Activated B cell treated with CpG ODN at 0.5 μM for 24 hours (primary cell): ENCODE measurements around the gene ABCA1. TPM values are rescaled to one million over a fixed set of nuclear protein-coding genes. Genes with fewer than 3 reads are reported as not detected.
"Not testable (repeated sequence)": the region's sequence is repeated elsewhere in the genome, so short reads cannot be mapped to it uniquely, and the experiment has no call there.

ENCODE experiments used
- ATAC-seq: fragments of 200-7000 bp; cut with Tn5 transposase; one replicate; pipeline ENCODE4 v1.10.0; 2021; ENCODE audit warnings: low read depth, mild to moderate bottlenecking, moderate library complexity
- CTCF ChIA-PET: fragments of 350-600 bp; sonication (Branson Sonifier 250); formaldehyde crosslinking; loops from one replicate; lab custom pipeline; 2021; ENCODE audit warnings: antibody characterized with exemption; lab: Charles Lee
- POLR2A ChIA-PET: fragments of 350-600 bp; sonication (Branson Sonifier 250); formaldehyde crosslinking; loops from one replicate; lab custom pipeline; 2021; ENCODE audit warnings: antibody characterized with exemption; lab: Charles Lee
- DNase-seq: peaks from one replicate; pipeline ENCODE4 v3.0.0; 2022
- H3K27ac Mint-ChIP-seq: one replicate; pipeline ENCODE4 v1.8.0; 2020; ENCODE audit warnings: mixed read lengths
- H3K27me3 Mint-ChIP-seq: one replicate; pipeline ENCODE4 v1.8.0; 2021; ENCODE audit warnings: mixed read lengths
- H3K36me3 Mint-ChIP-seq: one replicate; pipeline ENCODE4 v1.8.0; 2021; ENCODE audit warnings: low read depth, mixed read lengths
- H3K4me1 Mint-ChIP-seq: one replicate; pipeline ENCODE4 v1.8.0; 2021; ENCODE audit warnings: mixed read lengths
- H3K4me3 Mint-ChIP-seq: one replicate; pipeline ENCODE4 v1.8.0; 2020; ENCODE audit warnings: mild to moderate bottlenecking, mixed read lengths
- H3K9me3 Mint-ChIP-seq: one replicate; pipeline ENCODE4 v1.8.0; 2020; ENCODE audit warnings: mixed read lengths
- CTCF ChIP-seq: fragments of 200-600 bp; IDR thresholded peaks from one replicate; pipeline ENCODE4 v1.8.0; 2022; ENCODE audit warnings: antibody characterized with exemption, mild to moderate bottlenecking
- intact Hi-C: fragments of 100-400 bp; cut with micrococcal nuclease; formaldehyde crosslinking; loops from one replicate; pipeline ENCODE4 v1.15.1; 2024
- total RNA-seq: library from RNA; stranded (reverse); gene quantifications from 2 replicates; pipeline ENCODE4 v1.2.3, GENCODE V29; 2022

Gene ABCA1
- total RNA-seq, 1 donor from 2014 or later, result 2.3 TPM

DNA sequence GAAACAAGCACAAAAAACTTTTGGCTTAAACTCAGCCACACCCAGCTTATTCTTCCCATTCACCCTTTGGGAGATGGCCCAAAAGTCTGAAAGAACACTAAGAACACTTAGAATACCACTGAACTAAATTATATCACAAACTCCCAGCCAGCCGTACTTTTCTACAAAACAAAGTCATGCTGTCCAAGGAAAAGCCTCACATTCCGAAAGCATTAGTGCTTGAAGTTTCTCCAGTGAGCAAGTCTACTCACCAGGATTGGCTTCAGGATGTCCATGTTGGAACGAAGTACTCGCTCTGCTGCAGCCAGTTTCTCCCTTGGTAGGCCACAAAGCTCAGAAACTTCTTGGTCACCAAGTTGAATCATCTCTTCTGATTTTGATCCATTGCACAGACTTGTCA is 69.7 kb downstream of the ABCA1 start:
- peaks cover 36% of the 10 kb centered on the region for H3K4me1 Mint-ChIP-seq
- H3K4me3 Mint-ChIP-seq, result no peak overlapping the region
- TF ChIP-seq CTCF, result no peak
- H3K27me3 Mint-ChIP-seq, result no peaks in the 10 kb centered on the region
- intact Hi-C loops, result no loop called here
- ATAC-seq (no peak), DNase-seq (no peak)
- no peaks in the 10 kb centered on the region for H3K9me3 Mint-ChIP-seq
- CTCF ChIA-PET, result no interaction called here
- no peak overlapping the region for H3K27ac Mint-ChIP-seq
- H3K36me3 Mint-ChIP-seq, result peaks cover 61% of the 10 kb centered on the region
- POLR2A ChIA-PET, result no interaction called here

- DNase-seq (no peak), ATAC-seq (no peak)
- POLR2A ChIA-PET, result interaction anchor here (0.6 kb wide), 1 partner anchor 254 kb away, joined by 3 read pairs; no protein-coding TSS in a partner anchor
- intact Hi-C loops, result no loop called here
- H3K36me3 Mint-ChIP-seq, result peaks cover 74% of the 10 kb centered on the region
- no peak overlapping the region for H3K27ac Mint-ChIP-seq
- peaks cover 27% of the 10 kb centered on the region for H3K4me1 Mint-ChIP-seq
- no peak for TF ChIP-seq CTCF
- H3K4me3 Mint-ChIP-seq, result no peak overlapping the region
- H3K9me3 Mint-ChIP-seq, result no peaks in the 10 kb centered on the region
- H3K27me3 Mint-ChIP-seq, result no peaks in the 10 kb centered on the region
- CTCF ChIA-PET, result no interaction called here
Measured at GRCh38 chr9:104856413-104856941, 71.5 kb downstream of the ABCA1 start.

DNA sequence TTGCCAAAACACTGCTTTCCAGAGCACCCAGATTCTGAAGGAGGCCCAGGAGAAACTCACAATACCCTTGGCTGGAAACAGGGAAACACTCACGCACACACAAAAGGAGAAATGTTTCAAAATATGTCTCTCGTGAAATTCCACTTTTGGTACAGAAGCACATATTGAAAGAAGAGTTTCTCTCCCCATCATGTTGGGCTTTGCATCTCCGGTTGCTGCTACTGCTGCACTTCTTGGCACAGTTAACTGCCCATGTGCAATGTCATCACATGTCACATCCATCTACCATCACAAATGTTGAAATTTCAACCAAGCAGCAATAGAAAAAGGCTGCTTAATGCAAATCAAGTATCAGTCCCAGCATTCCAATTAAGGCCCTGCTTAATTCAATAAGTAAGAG is 72.1 kb downstream of the ABCA1 start:
- Mint-ChIP-seq H3K4me1 (peaks cover 20% of the 10 kb centered on the region), H3K27me3 (no peaks in the 10 kb centered on the region), H3K27ac (no peak overlapping the region), H3K4me3 (no peak overlapping the region), H3K36me3 (peaks cover 76% of the 10 kb centered on the region), H3K9me3 (no peaks in the 10 kb centered on the region)
- intact Hi-C loops, result no loop called here
- CTCF ChIA-PET, result no interaction called here
- POLR2A ChIA-PET, result no interaction called here
- ATAC-seq (no peak), DNase-seq (no peak)
- no peak for TF ChIP-seq CTCF

DNA sequence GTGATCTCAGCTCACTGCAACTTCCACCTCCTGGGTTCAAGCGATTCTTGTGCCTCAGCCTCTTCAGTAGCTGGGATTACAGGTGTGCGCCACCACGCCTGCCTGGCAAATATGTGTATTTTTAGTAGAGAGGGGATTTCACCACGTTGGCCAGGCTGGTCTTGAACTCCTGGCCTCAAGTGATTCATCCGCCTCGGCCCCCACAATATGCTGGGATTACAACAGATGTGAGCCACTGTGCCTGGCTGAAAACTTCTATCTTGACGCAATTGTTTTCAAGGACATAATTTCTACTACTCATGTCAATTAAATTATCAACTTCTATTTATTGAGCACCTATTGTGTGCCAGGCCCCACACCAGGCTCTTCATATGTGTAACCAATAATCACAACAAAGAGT is 72.7 kb downstream of the ABCA1 start:
- ATAC-seq, intact Hi-C loops, H3K27me3 Mint-ChIP-seq, H3K27ac Mint-ChIP-seq, CTCF ChIA-PET, DNase-seq, POLR2A ChIA-PET, H3K4me3 Mint-ChIP-seq, H3K9me3 Mint-ChIP-seq: not testable (repeated sequence)
- H3K36me3 Mint-ChIP-seq, result peaks cover 76% of the 10 kb centered on the region
- peaks cover 15% of the 10 kb centered on the region for H3K4me1 Mint-ChIP-seq

- ChIA-PET CTCF (interaction anchor here (1.9 kb wide), 1 partner anchor 8 kb away, joined by 6 read pairs; no protein-coding TSS in a partner anchor), POLR2A (no interaction called here)
- H3K36me3 Mint-ChIP-seq, result peaks cover 77% of the 10 kb centered on the region
- no peak for DNase-seq
- H3K27ac Mint-ChIP-seq, result no peak overlapping the region
- no peaks in the 10 kb centered on the region for H3K27me3 Mint-ChIP-seq
- no peaks in the 10 kb centered on the region for H3K9me3 Mint-ChIP-seq
- H3K4me1 Mint-ChIP-seq, result peaks cover 8% of the 10 kb centered on the region
- intact Hi-C loops, result no loop called here
- no peak for TF ChIP-seq CTCF
- no peak overlapping the region for H3K4me3 Mint-ChIP-seq
- no peak for ATAC-seq
Measured at GRCh38 chr9:104854613-104855012, 73.3 kb downstream of the ABCA1 start.

DNA sequence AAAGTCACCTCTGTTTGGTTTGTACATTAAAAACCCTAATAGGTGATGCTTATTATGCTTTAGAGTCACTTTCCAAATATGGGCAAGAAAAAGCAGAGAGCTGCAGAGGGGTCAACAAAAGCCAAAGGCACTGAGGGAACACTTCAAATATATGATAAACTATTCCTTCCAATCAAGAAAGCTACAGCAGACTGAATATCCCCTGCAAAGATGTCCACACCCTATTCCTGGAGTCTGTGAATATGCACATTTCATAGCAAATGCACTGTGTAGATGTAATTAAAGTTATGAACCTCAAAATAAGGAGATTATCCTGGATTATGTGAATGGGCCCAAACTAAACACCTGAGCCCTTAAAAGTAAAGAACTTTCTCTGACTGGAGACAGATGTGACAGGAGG is 74.3 kb downstream of the ABCA1 start:
- ATAC-seq, result no peak
- intact Hi-C loops, result no loop called here
- Mint-ChIP-seq H3K36me3 (peaks cover 74% of the 10 kb centered on the region), H3K27ac (no peak overlapping the region), H3K27me3 (no peaks in the 10 kb centered on the region), H3K4me3 (no peak overlapping the region), H3K9me3 (no peaks in the 10 kb centered on the region), H3K4me1 (no peaks in the 10 kb centered on the region)
- TF ChIP-seq CTCF, result no peak
- CTCF ChIA-PET, result interaction anchor here (1.9 kb wide), 1 partner anchor 9 kb away, joined by 6 read pairs; no protein-coding TSS in a partner anchor
- no peak for DNase-seq
- POLR2A ChIA-PET, result no interaction called here
